ENCODE results near the gene DOK4.
"Not testable (repeated sequence)": the region's sequence is repeated elsewhere in the genome, so short reads cannot be mapped to it uniquely, and the experiment has no call there.

DOK4 gene

GRCh38 chr16:57446531-57447185 is 39.6 kb downstream of the DOK4 start:
- no peak for DNase-seq (ENCODE audit: low read depth in 2 of 2)

DNA sequence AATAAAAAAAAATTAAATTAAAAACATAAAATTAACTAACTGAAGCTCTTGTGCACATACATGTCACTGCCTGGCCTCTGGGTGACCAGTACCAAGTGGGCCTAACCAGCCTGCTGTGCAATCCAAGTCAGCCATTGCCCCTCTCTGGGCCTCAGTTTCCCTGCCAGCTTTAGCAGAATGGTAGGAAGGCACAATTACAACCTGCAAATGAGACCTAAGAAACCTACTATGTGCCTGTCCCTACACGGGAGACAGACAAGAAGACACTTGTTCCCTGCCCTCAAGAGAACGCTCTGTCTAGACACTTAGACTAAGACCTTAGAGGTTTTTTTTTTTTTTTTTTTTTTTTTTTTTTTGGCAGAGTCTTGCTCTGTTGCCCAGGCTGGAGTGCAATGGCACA is 40.8 kb downstream of the DOK4 start:
- no peak for DNase-seq (ENCODE audit: low read depth in 2 of 2)

DNA sequence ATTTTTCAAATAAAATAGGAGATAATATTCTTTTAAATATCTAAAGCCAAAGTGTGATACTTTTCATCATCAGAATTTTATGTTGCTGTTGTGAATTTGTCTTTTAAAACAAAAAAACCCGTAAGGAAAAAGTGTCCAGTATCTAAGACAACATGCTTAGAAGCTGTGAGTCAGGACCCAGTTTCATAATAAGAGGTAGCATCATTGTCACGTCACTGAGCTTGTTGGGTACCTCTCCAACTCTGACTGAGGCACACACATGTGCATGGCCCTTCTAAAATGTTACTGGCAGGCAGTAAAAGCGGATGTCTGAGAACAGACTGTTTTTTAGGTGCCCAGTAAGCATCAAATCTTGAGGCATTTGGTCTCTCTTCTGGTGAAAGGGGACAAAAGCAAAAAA is 41.6 kb downstream of the DOK4 start:
- no peak for DNase-seq (ENCODE audit: low read depth in 2 of 2)

DNA sequence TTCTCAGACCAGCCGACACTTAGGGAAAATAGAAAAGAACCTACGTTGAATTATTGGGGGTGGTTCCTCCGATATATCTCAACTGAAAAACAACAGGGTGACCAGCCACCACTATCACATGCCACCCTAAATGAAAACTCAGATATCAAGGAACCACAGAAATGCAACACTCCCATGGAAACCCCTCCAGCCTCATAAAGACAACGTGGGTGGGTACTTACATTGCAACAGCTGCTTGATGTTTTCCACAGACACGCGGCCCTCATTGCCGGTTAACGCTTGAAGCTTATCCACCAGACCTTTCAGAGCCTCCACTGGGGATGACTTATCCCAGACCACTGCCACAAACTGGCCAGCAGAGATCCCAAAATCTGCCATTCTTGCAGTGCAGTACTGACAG is 45.7 kb downstream of the DOK4 start:
- not testable (repeated sequence) for DNase-seq (ENCODE audit: low read depth in 2 of 2)

DNA sequence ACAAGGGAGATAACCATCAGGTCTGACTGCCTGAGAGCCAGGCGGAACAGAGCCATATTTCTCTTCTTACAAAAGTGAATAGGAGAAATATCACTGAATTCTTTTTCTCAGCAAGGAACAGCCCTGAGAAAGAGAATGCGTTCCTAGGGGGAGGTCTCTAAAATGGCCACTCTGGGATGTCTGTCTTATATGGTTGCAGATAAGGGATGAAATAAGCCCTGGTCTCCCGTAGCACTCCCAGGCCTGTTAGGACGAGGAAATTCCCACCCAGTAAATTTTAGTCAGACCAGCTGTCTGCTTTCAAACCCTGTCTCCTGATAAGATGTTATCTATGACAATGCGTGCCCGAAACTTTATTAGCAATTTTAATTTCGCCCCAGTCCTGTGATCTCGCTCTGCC is 46.3 kb downstream of the DOK4 start:
- DNase-seq (ENCODE audit: low read depth in 2 of 2) = not testable (repeated sequence)

GRCh38 chr16:57435838-57436237 is 50.5 kb downstream of the DOK4 start:
- no peak for DNase-seq (ENCODE audit: low read depth in 2 of 2)

- no peak for DNase-seq (ENCODE audit: low read depth in 2 of 2)
These were observed 52.3 kb downstream of the DOK4 start for GRCh38 chr16:57434003-57434402.

DNA sequence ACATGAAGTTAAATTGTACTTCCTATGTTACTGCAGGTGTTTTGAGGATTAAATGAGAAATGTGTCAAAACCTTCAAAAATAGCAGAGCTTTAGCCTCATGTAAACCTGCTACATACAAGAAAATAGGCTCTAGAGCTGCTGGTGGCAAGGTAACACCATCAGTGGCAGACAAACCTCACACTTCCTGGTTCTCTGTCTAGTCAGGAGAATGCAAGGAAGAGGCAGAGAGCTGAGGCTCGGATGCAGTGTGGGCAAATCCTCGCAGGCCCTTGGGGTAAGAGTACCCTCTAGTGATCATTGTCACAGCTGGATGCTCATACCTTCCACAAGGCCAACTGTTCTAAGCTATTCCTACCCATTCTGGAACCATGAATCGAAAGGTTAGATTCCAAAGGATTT is 53.3 kb downstream of the DOK4 start:
- no peak for DNase-seq (ENCODE audit: low read depth in 2 of 2)

DNA sequence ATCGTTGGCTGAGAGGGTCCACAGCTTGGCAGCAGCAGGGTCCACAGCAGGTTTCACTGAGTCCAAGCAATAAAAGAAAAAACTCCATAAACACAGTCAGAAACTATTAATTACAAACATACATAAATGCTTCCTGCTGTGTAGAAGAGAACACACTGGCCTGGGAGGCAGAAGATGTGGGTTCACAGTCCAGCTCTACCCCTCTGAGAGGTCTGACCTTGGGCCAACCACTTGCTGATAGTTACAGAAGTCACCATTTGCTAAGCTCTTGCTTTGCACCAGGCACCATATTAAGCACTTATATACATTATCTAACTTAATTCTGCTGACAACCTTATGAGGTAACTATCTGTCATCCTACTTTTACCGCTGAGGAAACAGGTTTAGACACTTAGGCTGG is 53.8 kb downstream of the DOK4 start:
- DNase-seq (ENCODE audit: low read depth in 2 of 2) = no peak

- no peak for DNase-seq (ENCODE audit: low read depth in 2 of 2)
These were observed 55.3 kb downstream of the DOK4 start for GRCh38 chr16:57430955-57431354.

DNA sequence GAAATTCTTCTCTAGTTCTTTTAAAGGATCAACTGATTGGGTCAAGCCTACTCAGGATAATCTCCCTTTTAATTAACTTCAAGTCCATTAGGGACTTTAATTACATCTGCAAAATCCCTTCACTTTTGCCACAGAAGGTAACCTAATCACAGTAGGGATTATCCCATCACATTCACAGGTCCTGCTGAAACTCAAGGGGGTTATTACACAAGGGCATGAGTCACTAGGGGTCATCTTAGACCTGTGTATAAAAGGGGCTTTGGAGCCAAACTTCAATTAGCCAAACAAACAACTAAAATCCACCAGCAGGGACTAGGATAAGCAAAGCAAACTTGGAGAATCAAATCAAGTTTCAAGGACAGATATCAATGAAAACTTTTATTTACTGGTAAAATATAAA is 58.5 kb downstream of the DOK4 start:
- no peak for DNase-seq (ENCODE audit: low read depth in 2 of 2)

DNA sequence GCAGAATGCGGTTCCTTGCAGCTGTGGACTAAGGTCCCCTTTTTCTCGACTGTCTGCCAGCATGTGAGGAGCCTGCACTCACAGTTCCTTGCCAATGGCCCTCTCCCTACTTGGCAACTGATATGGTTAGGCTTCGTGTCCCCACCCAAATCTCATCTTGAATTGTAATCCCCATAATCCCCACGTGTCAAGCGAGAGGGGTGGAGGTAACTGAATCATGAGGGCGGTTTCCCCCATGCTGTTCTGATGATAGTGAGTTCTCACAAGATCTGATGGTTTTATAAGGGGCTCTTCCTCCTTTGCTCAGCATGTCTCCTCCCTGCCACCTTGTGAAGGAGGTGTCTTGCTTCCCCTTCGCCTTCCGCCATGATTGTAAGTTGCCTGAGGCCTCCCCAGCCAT is 59.0 kb downstream of the DOK4 start:
- no peak for DNase-seq (ENCODE audit: low read depth in 2 of 2)

DNA sequence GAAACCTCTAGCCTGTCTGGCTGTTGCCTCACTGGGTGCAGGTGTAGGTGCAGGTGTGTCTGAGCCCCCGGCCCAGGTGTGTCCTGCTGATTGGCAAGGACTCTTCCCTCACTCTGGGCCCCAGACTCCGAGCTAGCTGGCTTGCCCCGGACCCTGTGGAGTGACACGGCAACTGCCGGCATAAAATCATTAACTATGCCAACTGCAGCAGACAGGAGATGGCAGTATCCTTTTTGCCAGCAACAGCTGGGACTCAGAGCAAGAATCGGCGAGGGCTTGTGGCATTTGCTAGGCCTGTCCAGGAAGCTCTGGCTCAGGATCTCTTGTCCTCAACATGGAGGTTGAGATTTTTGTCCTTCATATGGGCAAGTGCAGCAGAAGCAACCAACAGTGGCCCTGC is 59.9 kb downstream of the DOK4 start:
- DNase-seq (ENCODE audit: low read depth in 2 of 2) = no peak

DNA sequence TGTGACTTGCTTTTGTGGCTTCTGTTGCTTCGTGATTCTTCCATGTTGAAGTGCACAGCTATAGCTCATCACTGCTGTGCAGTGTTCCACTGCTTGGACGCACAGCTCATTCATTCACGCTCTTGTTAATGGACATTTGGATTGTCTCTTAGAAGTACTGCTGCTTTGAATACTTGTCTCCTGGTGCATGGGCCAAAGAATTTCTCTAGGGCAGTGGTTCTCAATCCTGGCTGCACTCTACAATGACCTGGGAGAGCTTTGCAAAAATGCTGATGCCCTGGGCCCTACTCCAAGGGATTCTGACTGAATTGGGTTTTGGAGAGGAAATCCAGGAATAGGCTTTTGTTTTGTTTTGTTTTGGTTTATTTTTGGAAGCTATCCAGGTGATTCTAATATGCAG is 61.7 kb downstream of the DOK4 start:
- no peak for DNase-seq (ENCODE audit: low read depth in 2 of 2)

- no peak for DNase-seq (ENCODE audit: low read depth in 2 of 2)
These were observed 63.1 kb downstream of the DOK4 start for GRCh38 chr16:57423152-57423551.

DNA sequence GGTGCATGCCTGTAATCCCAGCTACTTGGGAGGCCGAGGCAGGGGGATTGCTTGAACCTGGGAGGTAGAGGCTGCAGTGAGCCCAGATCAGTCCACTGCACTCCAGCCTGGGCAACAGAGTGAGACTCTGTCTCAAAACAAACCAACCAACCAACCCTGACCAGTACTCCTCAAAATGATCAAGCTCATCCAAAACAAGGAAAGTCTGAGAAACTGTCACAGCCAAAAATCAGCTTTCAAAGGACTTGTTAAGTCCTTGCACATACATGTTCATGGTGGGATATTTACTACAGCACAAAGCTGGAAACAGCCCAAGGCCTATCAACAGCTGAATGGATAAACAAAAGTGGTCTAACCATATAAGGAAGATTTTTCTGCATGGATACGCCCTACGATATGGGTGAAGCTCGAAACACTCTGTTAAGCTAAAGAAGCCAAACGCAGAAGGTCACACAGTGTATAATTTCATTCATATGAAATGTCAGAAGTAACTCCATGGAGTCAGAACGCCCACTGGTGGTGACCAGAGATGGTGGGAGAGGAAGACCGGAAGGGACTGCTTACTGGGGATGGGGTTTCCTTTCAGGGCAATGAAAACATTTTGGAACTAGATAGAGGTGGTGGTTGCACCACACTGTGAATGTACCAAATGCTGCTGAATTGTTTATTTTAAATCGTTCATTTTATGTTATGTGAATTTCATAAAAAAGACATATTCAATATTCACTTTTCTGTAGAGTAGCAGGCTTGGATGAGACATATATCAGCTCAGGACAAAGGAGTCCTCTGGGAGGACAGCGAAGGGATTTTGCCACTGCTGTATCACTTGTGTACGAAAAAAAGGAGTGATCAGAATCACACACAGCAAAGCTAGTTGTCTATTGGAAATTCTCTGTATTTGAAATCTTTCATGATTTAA is 64.0 kb downstream of the DOK4 start:
- no peak for DNase-seq (ENCODE audit: low read depth in 2 of 2)
